GM18868 (cell line): ENCODE data around the gene RAI1.

ENCODE experiments used
- ATAC-seq: cut with Tn5 transposase; IDR thresholded peaks from one replicate; pipeline ENCODE4 v1.9.1; 2021; ENCODE audit warnings: mild to moderate bottlenecking, moderate library complexity; ENCODE audit not compliant: unreplicated experiment

The RAI1 gene

DNA sequence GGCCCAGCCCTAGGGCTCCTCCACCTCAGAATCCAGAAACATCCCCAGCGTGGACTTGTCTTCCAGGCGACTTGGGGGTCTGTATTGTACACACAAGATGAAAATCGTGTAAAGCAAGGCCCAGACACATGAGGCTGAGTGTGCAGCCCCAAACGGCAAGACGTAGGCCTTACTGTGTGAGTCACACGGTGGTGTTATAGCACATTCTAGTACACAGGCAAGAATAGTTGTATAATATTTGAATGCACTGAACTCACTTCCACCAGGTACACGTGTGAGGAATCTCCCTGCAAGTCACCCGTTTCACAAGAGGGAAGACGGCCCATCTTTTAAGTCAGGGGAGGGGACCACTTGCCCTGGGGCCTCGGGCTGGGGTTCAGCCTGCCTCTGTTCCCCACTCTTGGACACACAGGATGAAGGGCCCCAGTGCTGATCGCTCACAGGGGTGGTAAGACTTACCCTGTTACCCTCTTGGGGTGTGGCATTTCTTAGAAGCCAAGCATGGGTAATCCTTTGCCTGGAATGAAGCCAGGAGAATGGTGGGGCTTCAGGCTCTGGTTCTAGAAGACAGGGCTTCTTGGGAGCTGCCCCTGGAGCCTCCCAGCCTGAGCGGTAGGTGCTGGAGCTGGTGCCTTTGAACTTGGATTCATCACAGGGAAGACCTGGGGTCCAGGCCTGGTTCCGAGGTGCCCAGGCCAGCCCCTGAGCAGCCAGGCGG is 84.3 kb downstream of the RAI1 start:
- no peak for ATAC-seq

DNA sequence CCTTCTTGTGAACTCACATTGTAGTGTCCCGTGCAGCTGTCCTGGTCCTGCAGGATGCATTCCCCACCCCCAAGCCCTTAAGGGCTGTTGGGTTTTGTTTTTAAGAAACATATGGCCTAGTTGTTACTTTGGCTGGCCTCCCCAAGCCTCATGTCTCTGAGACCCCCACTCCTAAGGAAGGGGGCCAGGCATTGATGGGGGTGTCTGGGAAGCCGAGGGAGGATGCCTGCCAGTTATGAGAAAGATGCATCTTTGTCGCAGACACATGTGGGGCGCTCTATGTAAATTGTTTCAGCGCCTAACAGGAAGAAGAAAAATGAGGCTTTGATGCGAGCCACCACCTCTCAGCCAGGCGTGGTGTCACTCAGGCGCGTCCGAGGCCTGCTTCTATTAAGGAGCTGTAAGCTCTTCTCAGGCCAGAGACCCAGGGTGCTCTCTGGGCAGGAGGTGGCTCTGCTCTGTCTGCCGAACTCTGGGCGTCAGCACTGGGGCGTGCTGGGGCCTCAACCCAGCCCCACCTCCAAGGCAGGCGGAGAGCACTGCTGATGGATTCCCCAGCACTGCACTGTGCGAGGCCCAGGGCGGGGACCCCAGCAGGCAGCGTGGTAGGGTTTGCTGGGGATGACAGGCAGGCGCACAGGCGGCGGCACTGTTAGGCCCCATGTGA is 85.0 kb downstream of the RAI1 start:
- ATAC-seq, result peak; percentile 75

DNA sequence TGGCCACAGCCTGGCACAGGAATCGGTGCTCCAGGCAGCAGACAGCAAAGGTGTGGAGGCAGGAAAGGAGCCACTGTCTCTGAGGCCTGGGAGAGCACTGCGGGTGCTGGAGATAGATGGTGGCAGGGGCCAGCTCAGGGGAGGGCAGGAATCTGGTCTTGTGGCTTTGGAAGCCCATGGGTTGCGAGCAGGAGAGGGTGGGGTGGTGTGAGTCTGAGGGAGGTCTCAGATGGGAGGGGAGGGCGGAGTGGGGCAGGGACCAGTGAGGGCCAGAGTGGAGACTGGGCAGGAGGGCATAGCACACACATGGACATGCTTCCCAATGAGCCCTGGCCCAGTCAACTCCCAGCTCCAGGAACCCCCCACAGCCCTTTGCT is 85.5 kb downstream of the RAI1 start:
- ATAC-seq, result no peak

DNA sequence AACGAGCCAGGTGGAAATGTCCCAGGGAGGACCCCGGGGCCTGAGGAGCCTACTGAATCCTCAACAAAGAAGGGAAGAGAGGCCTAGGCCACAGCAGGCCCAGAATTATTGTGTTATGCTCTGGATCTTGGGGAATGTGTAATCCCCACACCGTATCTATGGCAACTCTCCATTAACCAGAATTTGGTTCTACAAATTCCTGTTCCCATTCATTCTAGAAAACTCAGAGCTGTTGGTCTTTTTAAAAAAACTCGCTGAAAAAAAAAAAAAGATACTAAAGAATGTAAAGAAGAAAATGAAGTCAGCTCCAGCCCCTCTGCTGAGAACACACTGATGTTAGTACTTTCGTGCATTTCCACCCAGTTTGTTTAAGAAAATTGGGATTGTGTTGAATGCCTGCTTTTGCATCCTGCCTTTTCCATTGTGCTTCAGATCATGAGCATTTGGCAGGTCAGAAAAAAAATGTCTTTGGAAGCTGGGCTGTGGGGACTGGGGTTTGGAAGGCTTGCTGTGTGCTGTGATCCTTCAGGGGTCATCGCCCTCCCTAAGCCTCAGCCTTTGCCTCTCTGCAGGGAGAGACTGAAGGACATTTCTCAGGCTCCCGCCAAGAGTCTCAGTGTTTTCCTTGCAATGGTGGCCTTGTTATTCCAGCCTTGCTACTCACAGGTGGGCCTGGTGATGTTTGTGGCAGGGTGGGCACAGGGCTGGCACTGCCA is 86.1 kb downstream of the RAI1 start:
- no peak for ATAC-seq

DNA sequence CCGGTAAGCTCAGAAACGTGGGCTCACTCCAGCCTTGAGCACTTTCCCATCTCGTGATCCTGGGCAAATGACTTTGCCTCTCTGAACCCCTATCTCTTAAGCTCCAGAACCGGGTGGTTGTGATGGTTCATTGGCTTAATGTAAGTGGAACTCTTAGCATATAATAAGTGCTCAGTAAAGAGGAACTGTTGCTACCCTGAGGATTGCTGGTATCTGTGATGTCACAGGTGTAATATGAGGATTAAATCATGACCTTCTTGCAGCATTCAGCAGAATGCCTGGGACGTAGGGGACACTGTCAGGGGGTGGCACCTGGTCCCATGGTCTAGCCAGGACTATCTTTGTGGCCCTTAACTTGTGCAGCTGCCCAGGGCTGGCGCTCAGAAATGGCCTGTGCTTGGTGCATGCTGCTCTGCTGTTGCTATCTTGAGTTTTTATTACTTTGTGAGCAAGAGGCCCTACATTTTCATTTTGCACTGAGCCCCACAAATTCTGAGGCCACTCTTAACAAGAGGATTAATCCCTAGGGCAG is 86.7 kb downstream of the RAI1 start:
- no peak for ATAC-seq

DNA sequence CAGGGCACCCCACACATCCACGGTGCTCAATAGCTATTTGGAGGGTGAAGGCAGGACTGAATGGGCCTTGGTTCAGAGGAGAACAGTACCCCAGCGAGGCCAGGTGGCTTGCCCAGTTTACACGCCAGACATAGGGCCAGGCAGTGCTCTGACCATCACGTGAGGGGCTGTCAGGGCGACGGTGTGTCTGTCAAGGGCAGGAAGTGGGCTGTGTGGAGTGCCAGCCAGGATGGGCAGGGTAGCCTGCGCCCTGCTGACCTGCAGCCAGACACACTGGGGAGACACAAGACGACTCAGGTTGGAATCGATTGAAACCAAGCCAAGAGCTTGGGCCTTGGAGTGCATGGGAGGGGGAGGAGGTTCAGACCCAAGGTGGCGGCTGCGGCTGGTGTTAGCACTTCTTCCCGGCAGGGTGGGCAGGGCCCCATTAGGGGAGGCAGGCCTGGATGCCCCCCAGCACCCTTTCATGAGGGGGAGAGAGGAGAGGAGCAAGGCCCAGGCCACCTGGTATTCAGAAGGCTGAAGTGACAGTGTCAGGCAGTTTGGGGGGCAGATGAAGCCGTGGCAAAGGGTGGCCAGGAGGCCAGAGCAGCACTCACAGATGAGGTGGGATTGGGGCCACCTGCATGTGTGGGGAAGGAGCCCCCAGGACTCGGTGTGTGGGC is 87.3 kb downstream of the RAI1 start:
- ATAC-seq, result no peak

DNA sequence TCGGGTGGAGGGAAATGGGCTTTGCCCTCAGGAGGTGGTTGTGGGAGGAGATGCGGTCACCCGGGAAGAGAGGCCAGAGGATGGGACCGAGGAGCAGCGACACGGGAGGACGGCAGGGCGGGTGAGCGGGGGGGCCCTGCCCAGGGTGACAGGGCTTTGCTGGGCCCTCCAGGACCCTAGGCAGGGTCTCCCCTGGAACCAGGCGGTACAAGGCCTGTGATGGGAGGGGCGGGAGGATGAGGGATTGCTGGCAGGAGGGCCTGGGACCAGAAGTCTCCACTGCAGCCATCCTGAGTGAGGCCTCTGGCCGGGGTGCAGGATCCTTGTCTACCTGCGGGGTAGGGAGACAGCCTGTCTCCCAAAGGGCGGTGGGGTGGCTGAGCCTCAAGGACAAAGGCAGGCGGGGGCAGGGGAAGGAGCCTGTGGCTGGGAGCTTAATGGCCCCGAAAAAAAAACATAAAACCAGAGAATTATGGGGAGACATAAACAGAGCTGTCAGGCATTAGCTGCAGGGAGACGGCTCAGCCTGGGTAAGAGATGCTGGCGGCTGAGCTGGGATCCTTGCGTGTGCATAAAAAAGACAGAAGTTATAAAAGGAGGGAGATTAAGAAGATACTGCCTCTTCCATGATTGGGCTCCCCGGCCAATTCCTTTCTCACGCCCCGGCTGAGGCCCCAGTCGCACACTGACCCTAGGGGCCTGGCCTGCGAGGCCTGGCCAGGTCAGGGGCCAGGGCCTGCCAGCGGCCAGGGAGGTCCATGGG is 88.8 kb downstream of the RAI1 start:
- no peak for ATAC-seq

DNA sequence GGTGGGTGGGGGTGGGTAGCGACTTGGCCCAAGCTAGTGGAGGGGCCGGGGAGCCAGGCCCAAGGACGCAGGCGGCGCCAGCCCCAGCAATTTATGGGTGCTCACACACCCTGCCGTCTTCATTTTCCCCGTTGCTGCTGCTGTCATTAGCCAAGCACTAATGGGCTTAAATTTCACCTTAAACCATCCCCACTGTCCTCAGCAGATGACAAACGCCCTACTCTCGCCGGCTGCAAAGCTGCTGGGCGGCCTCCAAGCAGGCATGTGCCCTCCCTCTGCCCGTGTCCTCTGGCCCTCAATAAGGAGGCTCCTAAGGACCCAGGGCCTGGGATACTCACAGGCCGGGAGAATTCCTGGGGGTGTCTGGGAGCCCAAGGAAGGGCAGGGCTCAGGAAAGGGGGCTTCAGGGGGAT is 89.4 kb downstream of the RAI1 start:
- ATAC-seq, result no peak

DNA sequence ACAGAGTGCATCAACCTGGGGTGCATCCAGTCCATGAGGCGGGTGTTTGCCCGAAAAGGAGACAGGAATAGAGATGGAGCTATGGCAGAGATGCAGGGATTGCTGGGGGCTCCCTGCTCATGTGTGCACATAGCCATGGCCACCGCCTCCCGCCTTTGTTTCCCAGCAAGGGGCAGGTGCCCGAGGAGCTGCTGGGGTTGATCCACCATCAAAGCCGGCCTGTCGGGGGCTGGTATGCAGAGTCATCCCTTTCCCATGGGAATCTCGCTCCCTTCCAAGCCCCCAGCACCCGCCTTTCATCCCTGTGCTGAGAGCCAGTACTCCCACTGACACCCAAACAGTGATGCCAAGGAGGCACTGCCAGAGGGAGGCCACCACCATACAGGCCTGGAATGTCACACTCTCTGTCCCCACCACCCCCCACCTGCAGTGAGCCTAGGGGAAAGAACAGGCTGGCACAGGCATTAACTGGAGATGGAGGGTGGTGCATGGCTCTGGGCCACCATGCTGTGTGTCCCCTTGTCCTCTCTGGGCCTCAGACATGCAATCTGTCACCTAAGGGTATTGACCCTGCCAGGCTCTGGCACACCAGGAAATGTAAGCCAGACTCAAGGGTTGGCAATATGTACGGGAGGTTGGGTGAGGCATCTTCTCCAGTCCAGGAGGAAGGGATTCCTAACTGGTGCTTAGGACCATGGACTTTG is 90.4 kb downstream of the RAI1 start:
- no peak for ATAC-seq

DNA sequence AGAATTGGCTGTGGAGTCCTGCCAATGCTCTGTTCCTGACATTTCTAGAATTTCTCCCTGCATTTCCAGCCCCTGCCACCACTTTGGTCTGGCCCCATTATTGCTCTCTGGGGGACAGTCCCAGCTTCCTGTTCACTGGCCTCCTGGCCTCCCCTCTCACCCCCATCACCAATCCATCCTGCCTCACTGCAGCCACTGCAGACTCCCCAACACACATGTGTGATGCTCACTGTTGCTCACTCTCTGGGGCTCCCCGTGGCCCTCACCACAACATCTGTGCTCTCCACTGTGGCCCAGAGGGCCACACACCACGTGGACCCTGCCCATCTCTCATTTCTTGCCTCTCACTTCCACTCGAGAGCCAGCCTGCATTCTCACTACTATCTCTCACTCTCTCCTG is 91.0 kb downstream of the RAI1 start:
- ATAC-seq, result no peak

DNA sequence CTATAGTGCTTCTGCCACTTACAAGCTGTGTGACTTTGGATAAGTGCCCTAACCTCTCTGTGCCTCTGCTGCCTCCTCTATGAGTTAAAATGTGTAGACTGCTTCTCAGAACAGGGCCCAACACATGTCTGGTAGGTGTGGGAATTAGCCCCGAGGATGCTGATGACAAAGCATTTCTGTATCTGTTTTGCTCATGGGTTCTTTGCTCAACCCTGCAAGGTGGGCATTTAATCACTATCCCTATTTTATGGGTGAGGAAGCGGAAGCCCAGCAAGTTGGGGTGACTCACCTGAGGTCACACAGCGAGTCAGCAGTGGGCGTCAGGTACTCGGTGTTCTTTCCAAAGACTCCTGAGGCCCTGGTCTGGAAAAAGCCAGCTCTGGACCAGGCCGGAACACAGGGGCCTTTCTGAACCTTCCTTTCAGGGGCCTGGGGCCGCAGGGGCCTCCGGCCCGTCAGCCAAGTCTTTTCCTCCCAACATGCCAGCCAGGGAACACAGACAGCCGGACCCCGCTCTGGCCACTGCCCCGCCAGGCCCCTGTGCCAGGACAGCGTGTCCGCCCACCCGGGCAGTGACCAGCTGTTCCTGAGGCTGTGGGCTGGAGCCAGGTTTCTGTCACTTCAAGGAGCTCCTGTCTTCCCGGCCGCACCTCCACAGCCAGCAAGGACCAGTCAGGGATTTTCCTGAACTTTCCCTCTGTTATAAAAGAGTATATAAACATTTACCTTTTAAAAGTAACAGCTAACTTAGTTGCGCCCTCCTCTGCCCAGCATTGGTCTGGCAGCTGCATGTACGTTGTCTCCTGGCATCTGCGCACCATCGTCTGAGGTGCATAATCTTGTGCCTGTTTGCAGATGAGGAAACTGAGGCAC is 93.0 kb downstream of the RAI1 start:
- no peak for ATAC-seq

DNA sequence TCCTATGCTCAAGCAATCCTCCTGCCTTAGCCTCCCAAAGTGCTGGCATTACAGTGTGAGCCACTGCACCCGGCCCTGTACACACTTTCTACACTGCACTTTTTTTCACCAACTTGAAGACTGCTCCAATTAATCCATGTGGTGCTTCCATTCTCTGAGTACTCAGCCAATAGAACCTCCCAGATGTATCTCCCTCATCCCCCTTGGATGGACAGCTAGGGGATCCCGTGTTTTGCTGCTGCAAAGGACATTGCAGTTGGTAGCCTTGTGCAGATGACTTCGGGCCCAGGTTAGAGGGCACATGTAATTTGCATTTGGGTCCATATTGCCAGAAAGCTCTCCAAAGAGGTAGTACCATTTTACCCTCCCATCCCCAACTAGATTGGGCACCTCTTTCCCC is 95.6 kb downstream of the RAI1 start:
- no peak for ATAC-seq

DNA sequence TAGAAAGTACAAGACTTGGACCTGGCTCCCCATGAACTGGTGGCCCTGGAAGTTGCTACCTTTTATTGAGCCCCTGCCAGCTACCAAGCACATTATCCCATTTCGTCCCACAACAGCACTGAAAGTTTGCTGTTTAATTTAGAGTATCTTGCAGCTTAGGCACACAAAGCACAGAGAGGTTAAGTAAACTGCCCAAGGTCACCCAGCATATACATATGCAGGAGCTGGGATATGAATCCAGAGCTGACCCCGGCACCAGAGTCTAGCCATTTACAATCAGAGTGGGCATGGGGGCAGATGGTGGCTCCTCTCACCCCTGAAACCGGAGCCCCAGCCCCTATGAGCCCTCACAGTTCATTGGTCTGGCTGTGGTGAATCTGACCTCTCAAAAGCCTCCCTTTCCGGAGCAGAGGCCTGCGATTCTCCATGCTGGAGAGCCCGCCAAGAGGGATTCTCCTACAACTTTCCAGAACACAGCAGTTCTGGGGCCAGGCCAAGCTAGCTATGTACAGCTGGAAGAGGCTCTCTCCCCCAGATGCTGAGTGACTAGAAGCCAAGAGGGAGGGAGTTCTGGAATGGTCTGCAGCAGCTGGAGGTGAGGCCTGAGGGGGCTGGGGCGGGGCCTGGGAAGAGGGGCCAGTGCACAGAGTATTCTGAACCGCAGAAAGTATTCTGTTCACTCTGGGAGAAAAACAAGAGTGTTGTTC is 97.2 kb downstream of the RAI1 start:
- ATAC-seq, result no peak

DNA sequence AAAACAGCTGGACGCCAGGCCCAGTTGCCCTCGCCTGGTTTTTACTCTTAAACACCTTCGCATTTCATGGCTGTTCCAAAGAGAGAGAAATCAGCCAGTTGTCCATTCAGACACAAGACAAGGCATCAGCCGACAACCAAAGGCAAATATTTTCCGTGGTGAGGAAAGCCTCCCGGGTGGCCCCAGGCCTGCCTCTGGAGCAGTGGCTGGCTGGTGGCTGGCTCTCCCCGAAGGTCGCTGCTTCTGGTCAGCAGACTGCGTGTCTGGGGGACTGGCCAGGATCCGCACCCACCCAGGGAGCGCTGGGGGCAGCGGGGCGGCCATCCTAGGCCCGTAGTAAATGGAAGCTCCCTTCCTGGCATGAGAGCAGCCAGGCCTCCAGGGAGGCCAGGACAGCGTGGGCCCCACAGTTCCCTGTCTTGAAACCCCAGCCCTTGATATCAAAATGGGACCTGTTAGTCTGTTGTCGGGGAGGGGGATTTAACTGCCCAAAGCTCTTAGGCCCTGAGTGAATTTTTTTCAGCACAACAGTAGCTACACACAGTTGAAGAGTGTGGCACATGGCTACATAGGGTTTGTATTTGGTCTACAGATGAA is 97.9 kb downstream of the RAI1 start:
- ATAC-seq, result no peak

DNA sequence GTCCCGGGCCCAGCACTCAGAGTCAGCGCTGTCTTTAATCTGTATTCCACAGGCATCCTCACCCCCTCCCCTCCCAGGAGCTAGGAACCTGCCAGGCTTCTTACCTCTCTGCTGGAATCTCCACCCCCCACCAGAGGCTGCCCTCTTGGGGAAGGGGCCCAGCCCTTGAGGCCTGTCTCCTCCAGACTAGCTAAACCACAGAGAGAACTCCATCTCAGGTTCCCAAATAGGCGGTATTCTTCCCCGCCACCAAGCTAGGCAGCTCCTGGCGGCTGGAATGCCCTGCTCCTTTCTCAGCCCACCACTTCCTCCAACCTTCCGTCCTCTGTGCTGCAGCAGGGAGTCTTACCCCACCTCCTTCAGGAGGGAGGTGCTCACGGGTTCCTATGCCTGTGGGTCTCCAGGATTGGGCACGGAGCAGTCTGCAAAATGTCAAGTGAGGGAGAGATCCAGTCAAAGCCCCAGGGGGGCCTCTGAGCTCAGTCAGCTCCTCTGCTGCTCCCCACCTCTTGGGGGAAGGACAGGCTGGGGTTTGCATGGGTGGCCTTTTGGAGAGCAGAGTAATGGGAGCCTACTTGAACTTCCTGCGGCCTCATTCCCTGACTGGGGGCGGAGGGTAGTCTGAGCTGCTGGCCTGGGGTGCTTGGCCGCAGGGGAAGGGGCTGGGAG is 99.8 kb downstream of the RAI1 start:
- ATAC-seq, result no peak

DNA sequence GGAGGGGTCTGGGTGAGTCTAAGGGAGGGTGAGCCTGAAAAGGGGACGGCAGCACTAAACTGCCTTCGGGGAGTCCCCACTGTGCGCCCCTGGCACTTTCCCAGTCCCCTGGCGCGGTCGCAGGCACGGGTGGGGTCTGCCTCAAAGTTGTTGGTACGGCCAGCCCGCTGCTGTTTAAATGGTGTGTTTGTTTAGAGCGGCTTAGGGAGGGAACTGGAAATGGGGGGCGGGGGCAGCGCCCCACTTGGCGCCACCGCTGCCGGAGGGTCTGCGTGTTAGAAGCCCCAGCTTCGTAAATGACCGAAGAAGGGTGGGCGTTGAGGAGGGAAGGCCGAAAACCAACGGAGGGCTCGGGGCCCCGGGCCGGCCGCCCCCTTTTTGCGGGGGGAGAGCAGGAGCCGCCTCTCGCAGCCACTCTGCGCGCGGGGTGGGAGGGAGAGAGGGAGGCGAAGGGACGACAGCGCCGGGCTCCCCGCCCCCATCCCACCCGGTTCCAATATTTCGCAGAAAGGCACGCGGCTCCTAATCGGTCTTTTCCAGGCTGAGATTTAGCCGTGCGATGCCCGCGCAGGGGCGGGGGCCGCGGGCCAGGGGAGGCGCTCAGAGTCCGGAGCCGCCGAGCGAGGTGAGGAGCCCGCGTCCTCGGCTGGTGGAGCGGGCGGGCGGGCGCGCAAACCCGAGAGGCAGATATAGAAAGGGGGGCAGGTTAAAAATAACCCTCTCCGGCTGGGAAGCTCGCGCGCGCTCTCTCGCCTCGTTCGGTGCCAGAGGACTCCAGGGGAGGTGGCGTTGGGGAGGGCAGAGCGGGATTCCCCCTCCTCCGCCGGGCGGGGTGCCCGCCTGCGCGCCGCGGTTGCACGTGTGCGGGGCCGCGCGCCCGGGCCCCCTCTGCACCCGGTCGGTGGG is 100.6 kb downstream of the RAI1 start:
- ATAC-seq, result no peak
